Nephron (organoid): Measurements from ENCODE around the gene EFCAB11.

Experiments used
- H3K27ac Mint-ChIP-seq, 3 experiments: 2 replicates each; pipeline ENCODE4 v1.8.0; 2020; ENCODE audit warnings: mixed read lengths in 3 of 3, mild to moderate bottlenecking in 2 of 3, moderate library complexity in 1 of 3
- H3K27me3 Mint-ChIP-seq: 2 replicates; pipeline ENCODE4 v1.8.0; 2021; ENCODE audit warnings: low read depth, mild to moderate bottlenecking, moderate library complexity, mixed read lengths
- H3K36me3 Mint-ChIP-seq: 2 replicates; pipeline ENCODE4 v1.8.0; 2020; ENCODE audit warnings: low read depth, mixed read lengths
- H3K4me1 Mint-ChIP-seq: 2 replicates; pipeline ENCODE4 v1.8.0; 2020; ENCODE audit warnings: mixed read lengths
- H3K4me3 Mint-ChIP-seq, 3 experiments: 2 replicates each; pipeline ENCODE4 v1.8.0; 2020; ENCODE audit warnings: mild to moderate bottlenecking in 3 of 3, mixed read lengths in 3 of 3, moderate library complexity in 2 of 3
- H3K9me3 Mint-ChIP-seq: 2 replicates; pipeline ENCODE4 v1.8.0; 2020; ENCODE audit warnings: mixed read lengths
- TF ChIP-seq, protein P1 (sequence below), 3 experiments: fragments of 200-600 bp; sonication (generic); IDR thresholded peaks; one replicate each; pipeline ENCODE4 v1.5.0; 2021; ENCODE audit warnings: antibody characterized with exemption in 3 of 3; ENCODE audit not compliant: unreplicated experiment in 3 of 3

Gene EFCAB11

DNA sequence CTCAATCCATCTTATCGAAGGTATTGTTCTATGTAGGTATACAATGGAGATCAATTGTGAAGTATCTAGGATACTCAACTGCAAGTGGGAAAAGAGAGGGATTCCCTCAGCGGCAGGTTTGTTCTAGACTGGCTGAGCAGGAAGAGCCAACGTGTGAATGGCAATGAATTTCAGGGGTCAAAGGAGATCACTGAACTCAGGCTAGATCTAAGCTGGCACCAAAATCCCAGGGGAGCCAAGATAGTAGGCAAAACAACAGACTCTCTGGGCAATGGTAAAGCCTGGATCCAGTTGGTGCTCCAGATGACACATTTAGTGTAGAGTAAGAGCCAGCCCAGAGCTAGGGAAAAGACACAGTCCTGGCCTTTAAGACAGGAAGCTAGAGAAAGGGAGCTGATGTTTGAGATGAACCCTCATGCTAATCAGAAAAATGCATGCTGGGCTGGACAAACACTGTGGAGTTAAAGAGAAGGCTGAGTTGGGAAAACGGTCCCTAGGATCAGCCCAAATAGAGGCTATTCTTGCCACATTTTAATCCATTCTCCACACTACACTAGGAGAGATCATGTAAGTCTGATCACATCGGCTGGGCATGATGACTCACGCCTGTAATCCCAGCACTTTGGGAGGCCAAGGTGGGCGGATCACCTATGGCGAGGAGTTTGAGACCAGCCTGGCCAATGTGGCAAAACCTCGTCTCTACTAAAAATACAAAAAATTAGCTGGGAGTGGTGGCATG is 45.6 kb downstream of the EFCAB11 start:
- no peaks in the 10 kb centered on the region for H3K36me3 Mint-ChIP-seq
- peak overlapping the region in 1 of 3 experiments; percentile 31 for H3K27ac Mint-ChIP-seq
- no peak overlapping the region for H3K4me3 Mint-ChIP-seq

DNA sequence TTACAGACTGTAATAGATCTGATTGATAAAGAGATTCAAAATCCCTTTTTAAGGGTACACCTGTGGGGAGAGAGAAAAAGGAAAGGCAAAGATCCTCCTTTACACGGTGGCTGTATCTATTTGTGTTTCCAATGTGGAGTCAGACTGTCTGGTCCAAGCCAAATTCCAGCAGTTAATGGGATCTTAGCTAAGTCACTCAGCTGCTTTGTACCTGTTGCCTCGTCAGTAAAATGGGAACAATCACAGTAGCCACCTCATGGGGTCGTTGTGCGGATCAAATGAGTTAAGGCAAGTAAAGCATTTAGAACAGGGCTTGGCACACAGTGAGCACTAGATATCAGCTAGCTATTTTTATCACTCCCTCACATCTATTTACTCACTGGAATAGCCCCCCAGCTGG is 46.9 kb downstream of the EFCAB11 start:
- Mint-ChIP-seq H3K9me3 (no peaks in the 10 kb centered on the region), H3K27me3 (no peaks in the 10 kb centered on the region), H3K4me1 (peaks cover 39% of the 10 kb centered on the region), H3K36me3 (no peaks in the 10 kb centered on the region), H3K4me3 (no peak overlapping the region), H3K27ac (no peak overlapping the region)
- TF ChIP-seq, protein P1, sequence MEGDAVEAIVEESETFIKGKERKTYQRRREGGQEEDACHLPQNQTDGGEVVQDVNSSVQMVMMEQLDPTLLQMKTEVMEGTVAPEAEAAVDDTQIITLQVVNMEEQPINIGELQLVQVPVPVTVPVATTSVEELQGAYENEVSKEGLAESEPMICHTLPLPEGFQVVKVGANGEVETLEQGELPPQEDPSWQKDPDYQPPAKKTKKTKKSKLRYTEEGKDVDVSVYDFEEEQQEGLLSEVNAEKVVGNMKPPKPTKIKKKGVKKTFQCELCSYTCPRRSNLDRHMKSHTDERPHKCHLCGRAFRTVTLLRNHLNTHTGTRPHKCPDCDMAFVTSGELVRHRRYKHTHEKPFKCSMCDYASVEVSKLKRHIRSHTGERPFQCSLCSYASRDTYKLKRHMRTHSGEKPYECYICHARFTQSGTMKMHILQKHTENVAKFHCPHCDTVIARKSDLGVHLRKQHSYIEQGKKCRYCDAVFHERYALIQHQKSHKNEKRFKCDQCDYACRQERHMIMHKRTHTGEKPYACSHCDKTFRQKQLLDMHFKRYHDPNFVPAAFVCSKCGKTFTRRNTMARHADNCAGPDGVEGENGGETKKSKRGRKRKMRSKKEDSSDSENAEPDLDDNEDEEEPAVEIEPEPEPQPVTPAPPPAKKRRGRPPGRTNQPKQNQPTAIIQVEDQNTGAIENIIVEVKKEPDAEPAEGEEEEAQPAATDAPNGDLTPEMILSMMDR (IDR thresholded peaks at IDR 0.05; ENCODE audit: unreplicated experiment in 3 of 3): no peak

More for the DNA sequence above, 45.6 kb downstream of the EFCAB11 start:
- no peaks in the 10 kb centered on the region for H3K9me3 Mint-ChIP-seq
- TF ChIP-seq, protein P1 (IDR thresholded peaks at IDR 0.05; ENCODE audit: unreplicated experiment in 3 of 3): no peak
- H3K27me3 Mint-ChIP-seq: no peaks in the 10 kb centered on the region
- H3K4me1 Mint-ChIP-seq: peaks cover 34% of the 10 kb centered on the region

DNA sequence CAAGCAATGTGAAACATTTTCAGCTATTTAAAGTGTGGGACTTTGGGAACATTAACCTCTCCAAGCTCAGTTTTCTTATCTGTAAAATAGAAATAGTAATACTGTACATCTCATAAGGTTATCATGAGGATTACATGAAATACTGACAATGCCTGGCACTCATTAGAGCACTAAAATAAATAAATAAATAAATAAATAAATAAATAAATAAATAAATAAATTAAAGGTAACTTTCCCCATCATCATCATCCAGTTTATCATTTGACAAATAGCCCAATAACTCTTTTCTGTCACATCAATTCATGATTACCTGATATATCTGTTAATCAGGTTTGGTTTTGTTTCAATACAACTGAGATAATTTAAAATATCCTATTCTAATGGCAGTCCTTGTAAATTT is 48.5 kb downstream of the EFCAB11 start:
- Mint-ChIP-seq H3K27ac (no peak overlapping the region), H3K4me1 (peaks cover 32% of the 10 kb centered on the region), H3K4me3 (no peak overlapping the region), H3K9me3 (no peaks in the 10 kb centered on the region), H3K36me3 (no peaks in the 10 kb centered on the region), H3K27me3 (peaks cover 3% of the 10 kb centered on the region)
- TF ChIP-seq, protein P1 (IDR thresholded peaks at IDR 0.05; ENCODE audit: unreplicated experiment in 3 of 3): no peak

DNA sequence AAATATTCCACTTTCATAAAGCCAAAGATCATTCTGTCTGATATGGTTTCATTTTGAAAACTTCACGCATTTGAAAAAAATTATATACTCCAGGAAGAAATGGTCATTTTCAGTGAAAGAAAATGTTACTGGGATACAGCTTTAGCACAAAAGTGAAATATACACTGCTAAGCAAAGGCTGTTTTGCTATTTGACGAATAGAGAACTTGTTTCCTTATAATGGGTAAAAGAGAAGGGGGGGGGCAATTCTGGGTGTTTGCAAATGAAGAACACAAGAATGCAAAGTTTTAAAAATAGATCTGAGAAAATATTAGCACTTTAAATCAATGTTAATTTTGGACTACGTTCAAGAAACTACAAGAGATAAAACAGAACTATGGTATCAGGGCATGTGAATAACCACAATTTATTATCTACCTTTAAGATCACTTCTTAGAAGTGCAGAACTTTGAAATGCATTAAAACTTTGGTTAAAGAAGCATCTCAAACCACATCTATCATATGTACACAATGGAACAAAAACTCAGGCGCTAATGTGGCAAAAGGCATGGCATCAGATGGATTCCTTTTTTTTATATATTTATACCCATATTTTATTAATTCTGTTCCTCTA is 51.1 kb downstream of the EFCAB11 start:
- Mint-ChIP-seq H3K36me3 (no peaks in the 10 kb centered on the region), H3K27ac (peak overlapping the region; percentile 10 to 70 (median 21)), H3K27me3 (peaks cover 3% of the 10 kb centered on the region), H3K9me3 (no peaks in the 10 kb centered on the region), H3K4me3 (peak overlapping the region in 1 of 3 experiments; percentile 19), H3K4me1 (peaks cover 30% of the 10 kb centered on the region)
- TF ChIP-seq, protein P1 (IDR thresholded peaks at IDR 0.05; ENCODE audit: unreplicated experiment in 3 of 3): no peak

DNA sequence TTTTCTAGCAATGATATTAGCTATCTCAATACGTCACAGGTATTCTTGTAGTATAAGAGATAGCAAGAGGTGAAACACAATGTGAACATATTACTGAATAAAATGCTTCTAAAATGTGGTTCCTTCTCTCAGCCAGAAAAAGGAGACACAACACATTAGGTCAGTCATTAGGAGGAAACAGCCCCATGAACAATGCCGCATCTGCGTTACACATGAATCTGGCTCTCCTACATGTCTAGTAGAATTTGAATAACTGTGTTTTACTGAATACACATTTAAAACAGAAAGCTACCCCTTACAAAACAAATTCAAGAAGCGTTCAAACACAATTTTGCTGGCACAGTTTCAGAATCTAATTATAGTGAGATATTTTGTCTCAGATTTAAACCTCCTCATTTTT is 51.6 kb downstream of the EFCAB11 start:
- TF ChIP-seq, protein P1 (IDR thresholded peaks at IDR 0.05; ENCODE audit: unreplicated experiment in 3 of 3): no peak
- H3K36me3 Mint-ChIP-seq: no peaks in the 10 kb centered on the region
- peaks cover 3% of the 10 kb centered on the region for H3K27me3 Mint-ChIP-seq
- peaks cover 30% of the 10 kb centered on the region for H3K4me1 Mint-ChIP-seq
- H3K4me3 Mint-ChIP-seq: peak overlapping the region in 1 of 3 experiments; percentile 19
- H3K9me3 Mint-ChIP-seq: no peaks in the 10 kb centered on the region
- H3K27ac Mint-ChIP-seq: peak overlapping the region; percentile 10 to 70 (median 21)
